ENCODE measurements around the gene CPZ.

The CPZ gene

DNA sequence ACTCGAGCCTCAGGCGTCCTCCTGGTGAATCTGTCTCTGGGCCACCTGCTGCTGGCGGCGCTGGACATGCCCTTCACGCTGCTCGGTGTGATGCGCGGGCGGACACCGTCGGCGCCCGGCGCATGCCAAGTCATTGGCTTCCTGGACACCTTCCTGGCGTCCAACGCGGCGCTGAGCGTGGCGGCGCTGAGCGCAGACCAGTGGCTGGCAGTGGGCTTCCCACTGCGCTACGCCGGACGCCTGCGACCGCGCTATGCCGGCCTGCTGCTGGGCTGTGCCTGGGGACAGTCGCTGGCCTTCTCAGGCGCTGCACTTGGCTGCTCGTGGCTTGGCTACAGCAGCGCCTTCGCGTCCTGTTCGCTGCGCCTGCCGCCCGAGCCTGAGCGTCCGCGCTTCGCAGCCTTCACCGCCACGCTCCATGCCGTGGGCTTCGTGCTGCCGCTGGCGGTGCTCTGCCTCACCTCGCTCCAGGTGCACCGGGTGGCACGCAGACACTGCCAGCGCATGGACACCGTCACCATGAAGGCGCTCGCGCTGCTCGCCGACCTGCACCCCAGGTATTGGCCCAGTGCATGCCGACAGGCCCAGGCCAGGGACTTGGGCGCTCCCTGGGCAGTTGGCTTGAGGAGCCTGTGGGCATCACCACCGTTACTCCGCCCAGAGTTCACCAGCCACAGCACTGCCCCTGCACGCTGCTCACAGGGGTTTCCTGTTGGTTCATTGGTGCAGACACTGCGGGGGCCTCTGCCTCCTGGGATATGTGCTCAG is 11.3 kb upstream of the CPZ start:
- DNase-seq (ENCODE audit: low spot score), result no peak

DNA sequence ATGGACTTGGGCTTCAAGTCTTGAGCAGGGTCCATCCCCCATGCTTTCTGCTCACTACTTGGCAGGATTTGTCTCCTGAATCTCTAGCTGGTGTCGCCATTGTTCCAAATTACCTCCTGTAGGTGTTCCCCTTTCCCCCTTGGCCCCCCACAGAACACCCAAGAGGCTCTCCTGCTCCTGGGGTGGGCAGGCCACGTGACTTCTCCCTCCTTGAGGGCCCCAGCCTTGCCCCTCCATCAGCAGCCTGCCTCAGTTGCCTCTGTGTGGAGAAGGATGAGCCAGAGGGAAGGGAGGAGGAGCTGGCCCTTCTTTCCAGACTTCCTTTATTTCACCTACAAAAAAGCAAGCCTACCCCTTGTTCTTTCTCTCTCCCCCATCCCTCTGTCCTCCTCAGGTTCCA is 10.5 kb upstream of the CPZ start:
- DNase-seq (ENCODE audit: low spot score), result no peak

DNA sequence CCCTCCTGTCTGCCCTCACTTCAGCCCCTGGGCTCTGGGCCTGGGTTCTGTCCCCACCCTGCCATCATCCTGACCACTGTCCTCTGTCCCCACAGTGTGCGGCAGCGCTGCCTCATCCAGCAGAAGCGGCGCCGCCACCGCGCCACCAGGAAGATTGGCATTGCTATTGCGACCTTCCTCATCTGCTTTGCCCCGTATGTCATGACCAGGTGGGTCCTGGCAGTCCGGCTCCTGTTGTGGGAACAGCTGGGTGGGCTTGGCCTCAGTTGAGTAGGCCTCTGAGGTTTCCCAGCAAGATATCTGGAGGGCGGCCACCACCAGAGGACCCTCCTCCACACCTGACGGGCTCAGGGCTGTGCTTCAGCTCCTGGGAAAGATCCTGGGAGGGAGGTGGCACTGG is 10.1 kb upstream of the CPZ start:
- no peak for DNase-seq (ENCODE audit: low spot score)

DNA sequence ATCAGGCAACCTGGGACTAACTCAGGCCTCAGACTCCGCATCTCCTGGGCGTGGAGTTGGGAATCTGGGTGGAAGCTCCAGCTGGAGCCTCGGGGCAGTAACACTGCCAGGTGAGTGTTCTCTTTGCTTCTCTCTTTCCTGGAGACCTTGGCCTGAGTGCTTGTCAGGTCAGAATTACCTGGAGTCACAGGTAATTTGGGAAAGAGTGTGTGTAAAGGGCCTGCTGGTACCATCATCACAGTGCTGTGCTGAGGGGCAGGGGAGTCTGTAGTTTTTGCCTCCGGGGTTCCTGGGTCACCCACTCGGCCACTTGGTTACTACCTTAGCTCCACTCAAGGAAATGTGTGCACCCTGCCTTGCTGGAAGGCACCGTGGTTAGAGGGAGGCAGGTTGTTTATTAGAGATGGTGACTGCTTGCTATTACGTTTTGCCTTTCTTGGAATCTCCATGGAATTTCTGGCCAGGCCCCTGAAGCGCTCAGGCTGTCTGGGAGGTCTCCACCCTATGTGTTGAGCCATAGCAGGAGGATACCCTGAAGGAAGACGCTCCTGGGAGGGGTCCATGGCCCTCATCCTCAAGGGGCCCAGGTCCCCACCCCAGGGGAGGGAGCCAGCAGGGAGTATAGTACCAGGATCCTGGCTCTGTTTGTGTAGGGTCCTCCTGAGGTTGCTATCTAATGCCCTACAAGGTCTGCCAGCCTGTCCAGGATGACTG is 9.5 kb upstream of the CPZ start:
- DNase-seq (ENCODE audit: low spot score), result no peak

DNA sequence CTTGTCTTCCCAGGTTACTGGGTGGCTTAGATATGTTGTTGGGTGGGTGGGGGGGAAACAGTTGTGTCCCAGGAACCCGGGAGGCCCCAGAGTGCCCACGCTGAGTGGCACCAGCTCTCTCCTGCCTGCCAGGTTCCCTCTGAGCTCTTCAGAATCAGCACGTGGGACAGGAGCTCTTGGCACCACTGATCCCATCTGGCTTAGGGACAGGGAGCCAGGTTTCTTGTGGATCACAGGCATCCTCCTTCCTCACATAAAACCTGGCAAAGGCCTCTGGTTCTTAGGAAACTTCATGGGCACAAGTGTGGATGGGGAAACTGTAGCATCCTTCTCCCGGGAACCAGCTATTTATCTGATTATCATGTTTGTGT is 8.9 kb upstream of the CPZ start:
- DNase-seq (ENCODE audit: low spot score), result no peak

DNA sequence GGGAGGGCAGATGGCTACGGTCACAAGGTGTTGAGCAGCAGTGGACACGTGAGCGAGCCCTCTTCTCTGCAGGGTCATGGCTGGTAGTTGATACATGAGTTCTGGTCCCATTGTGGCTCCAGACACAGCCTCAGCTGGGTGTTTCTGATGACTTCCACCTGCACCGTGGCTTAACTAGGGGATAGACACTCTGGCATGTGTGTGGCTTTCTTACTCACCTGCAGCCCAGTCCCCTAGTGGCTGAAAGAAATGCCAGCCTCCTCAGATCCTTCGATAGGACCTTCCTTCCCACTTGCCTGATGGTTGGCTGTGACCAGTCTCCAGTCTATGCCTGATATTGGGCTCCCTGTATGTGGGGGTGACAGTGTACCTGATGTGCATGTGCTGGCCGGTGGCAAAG is 7.4 kb upstream of the CPZ start:
- no peak for DNase-seq (ENCODE audit: low spot score)

DNA sequence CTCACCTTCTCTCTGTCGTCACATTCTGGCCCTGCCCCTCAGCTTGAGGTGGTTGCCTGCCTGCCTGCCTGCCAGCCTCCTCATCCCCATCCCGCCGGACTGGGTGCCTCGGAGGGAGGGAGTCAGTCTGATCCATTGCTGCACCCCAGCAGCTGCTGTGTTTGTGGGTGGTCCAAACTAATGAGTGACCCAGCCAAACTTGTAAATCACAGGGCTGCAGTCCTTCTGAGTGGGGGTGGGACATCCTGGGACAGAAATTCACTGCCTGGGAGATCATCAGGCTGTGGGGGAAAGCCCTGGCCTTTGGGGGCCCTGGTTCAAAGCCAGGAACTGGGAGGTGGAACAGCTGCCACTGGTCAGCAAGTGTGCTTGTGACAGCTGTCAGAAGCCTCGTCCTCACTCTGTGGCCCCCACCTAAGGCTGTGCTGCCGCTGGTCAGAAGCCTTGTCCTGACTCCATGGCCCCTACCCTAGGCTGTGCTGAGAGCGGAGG is 6.8 kb upstream of the CPZ start:
- DNase-seq (ENCODE audit: low spot score), result no peak

DNA sequence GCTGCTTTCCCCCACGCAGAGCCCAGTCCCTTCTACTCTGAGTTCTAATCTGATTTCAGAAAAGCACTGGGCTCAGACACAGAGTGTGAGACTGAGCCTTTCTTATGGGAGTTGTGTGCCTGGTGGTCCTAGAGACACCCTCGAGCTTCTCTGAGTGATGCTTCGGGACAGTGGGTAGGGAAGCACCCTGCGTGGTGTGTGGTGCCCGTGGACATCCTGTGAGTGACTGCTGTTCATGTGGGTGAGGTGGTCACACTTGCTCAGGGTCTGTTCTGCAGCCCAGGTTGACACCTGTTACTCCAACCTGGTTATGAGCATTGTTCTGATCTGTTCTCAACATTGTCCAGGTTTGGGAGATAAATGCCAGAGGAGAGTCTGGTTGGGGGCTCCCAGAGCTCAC is 6.3 kb upstream of the CPZ start:
- no peak for DNase-seq (ENCODE audit: low spot score)

DNA sequence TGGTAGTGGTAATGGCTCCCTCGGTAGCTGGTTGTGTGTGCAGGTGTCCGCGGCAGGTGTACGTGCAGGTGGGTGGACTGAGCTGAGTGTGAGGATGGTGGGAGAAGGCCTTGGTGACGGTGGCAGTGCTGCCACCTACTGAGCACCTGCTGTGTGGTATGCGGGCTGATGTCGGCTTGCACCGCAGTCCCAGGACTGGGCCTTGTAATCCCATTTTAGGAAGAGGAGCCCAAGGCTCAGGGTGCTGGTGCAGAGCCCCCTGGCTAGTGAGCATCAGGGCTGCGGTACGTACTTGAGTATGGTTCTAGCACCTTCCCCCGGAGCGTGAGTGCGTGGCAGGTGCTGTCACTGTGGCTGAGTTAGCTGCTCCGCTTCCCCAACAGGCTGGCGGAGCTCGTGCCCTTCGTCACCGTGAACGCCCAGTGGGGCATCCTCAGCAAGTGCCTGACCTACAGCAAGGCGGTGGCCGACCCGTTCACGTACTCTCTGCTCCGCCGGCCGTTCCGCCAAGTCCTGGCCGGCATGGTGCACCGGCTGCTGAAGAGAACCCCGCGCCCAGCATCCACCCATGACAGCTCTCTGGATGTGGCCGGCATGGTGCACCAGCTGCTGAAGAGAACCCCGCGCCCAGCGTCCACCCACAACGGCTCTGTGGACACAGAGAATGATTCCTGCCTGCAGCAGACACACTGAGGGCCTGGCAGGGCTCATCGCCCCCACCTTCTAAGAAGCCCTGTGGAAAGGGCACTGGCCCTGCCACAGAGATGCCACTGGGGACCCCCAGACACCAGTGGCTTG is 5.7 kb upstream of the CPZ start:
- DNase-seq (ENCODE audit: low spot score), result no peak

DNA sequence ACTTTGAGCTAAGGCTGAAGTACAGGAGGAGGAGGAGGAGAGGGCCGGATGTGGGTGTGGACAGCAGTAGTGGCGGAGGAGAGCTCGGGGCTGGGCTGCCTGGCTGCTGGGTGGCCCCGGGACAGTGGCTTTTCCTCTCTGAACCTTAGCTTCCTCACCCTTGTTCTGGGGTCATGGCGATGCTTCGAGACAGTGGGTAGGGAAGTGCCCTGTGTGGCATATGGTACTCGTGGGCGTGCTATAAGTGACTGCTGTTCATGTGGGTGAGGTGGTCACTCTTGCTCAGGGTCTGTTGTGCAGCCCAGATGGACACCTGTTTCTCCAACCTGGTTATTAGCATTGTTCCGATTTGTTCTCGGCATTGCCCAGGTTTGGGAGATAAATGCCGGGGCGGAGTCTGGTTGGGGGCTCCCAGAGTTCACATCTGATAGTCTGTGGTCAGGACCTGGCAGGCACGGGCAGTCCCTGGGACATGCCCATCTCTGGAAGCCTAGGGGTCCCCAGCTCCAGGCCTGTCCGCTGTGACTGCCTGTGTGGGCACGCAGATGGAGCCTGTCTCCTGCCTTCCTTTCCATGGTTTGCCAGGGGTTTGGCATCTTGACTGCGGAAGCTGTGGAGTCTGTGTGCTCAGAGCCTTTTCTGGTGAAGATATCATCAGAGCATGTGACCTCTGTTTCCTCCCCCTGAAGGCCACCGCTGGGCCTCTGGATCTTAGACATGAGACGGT is 4.9 kb upstream of the CPZ start:
- no peak for DNase-seq (ENCODE audit: low spot score)

DNA sequence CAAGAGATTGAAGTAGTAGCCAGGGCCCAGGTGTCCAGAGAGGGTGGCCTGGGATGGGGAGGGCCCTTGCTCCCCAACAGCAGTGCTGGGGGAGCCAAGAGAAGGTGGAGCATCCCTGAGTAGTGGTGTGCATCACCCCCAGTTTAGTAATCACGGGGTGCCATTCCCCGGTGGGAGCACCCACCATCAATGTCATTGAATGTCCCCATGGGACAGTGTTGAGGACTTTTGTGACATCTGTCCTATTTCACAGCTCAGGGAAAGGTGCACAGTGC is 4.4 kb upstream of the CPZ start:
- no peak for DNase-seq (ENCODE audit: low spot score)

DNA sequence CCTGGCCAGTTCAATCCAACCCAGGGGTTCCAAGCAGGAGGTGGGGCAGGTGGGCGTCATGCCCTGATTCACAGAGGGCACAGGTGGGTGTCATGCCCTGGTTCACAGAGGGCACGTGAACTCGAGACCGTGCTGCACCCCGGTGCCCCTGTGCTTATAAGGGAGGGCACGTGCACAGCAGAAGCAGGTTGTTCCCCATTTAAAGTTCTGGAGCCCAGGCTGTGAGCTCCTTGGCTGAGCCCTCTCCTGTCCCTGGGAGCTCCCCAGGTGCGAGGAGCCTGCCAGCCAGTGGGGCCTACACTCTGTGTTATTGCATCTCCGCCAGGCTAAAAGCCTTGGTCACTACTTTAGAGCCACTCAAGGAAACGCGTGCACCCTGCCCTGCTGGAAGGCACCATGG is 3.2 kb upstream of the CPZ start:
- no peak for DNase-seq (ENCODE audit: low spot score)

DNA sequence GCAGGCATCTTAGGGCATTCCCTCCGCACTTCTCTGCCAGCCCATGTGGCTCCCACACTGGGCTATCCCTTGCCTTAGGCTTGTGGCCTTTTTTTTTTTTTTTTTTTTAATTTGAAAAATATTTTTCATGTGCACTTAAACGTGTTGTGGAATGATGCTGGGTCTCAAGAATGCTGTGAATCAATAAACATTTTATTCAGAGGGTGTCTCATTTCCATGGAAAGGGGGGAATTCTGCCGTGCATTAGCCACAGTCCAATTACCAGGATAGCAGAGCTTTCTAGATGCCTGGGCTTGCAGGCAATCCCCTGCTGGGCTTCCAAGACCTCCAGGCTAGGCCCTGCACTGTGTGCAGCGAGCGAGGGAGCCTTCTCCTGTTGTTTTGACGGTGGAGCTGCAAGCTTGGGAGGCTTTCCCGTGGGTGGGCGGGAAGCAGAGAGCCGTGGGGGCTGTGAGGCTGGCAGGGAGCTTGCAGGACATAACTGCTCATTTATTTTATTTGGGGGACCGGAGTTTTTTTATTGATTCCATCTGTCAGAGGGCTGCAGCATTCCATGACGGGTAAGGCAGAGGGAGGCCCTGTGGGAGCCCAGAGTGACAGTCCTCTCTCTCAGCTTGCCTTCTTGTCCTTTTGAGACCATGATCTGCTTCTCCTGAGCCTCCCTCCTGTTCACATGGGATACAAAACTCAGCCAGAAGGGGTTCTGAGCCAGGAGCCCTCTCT is 2.6 kb upstream of the CPZ start:
- no peak for DNase-seq (ENCODE audit: low spot score)

DNA sequence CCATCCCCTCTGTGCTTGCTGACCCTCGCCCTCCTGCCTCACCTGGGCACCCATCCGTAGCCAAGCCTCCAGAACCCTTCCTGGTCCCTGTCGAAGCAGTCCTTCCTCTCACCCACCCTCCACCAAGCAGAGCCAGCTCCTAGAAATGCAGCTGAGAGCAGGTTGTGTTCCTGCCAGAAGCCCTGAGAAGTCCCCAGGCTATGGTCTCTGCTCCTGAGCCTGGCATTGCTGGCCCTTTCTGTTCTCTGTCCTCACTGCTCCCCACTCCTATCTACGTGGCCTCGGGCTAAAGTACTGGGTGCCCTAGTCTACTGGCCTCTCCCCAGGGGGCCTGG is 2.1 kb upstream of the CPZ start:
- no peak for DNase-seq (ENCODE audit: low spot score)

DNA sequence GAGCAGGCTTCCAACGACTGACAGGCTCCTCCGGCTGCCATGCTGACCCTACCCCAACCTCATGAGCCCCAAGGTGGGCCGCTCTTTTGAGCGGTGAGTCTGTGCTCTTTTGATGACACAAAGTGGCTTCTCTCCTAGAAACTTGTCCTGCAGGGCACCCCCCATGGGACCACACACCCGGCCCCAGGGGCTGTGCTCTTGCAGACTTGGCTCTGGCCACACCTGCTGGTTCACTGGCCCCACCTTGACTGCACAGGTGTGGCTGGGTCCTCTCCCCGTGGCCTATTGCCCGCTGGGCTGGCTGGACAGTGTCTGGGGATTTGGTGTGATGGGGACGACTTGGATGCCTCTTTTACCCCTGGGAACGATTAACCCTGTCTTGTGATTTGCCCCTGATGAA is 1.5 kb upstream of the CPZ start:
- no peak for DNase-seq (ENCODE audit: low spot score)

DNA sequence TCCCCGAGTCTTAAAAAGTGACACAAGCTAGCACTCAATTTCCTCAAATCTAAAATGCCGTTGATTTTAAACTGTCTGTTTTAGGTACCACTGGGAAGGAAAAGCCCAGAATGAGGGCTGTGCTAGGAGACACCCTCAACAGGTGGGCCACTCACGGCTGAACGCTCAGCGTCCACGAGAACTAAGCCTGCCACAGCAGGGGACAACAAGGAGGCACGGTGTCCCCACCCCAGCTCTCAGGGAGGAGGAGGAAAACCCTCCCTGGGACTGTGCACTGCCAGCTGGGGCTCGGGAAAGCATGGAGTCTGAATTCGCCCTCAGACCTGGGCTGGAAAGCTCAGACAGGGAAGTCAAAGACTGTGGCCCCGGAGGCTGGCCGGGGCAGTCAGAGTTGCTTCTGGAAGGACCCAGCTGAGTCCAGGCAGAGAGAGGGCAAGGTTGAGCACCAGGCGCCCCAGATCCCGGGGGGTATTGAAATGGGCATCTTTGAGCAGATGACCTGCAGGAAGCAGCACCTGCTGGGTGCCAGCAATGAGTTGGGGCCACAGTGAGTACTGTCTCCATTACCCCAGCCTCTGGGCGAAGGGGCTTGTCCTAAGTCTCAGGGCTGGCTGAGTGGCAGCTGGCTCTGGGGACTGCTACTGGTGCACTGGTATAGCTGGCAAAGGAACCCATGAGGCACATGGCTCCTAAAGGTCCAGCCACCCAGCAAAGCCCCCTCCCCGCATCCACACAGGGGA is 769 bp upstream of the CPZ start:
- no peak for DNase-seq (ENCODE audit: low spot score)

DNA sequence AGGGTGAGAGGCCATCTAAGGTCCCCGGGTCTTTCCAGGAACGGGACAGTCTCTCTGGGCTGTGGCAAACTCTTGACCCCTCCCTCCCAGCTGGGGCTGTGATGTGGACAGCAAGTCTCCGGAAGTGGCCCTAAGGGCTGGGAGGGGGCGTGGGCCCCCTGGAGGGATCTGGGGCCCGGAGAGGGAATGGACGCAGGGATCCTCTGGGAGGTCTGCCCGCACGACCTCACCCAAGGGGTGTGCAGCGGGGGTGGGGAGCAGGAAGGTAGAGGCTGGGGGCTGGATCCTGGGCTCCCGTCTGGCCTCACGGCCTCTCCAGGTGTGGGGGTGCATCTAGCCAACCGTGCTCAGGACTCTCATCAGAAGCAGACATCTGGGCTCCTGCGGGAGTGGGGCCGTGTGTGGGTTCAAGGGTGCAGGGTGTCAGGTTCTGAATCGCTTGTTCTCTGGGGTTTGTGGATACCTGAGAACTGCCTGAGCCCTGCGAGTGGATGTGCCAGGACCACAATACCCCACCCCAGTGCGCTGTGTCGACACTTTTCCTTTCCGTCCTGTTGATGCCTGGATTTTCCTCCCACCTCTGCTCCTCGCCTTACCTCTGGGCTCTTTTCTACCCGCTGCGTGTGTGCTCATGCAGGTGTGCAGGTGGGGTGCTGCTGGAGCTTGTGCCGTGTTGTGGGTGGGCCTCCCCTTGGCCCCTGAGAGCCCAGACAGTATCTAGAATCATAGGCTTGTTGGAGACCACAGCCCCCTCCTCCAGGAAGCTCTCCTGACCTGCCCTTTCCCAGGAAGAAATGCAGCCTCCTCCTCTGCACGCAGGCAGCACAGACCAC is 915 bp downstream of the CPZ start:
- DNase-seq (ENCODE audit: low spot score), result no peak

DNA sequence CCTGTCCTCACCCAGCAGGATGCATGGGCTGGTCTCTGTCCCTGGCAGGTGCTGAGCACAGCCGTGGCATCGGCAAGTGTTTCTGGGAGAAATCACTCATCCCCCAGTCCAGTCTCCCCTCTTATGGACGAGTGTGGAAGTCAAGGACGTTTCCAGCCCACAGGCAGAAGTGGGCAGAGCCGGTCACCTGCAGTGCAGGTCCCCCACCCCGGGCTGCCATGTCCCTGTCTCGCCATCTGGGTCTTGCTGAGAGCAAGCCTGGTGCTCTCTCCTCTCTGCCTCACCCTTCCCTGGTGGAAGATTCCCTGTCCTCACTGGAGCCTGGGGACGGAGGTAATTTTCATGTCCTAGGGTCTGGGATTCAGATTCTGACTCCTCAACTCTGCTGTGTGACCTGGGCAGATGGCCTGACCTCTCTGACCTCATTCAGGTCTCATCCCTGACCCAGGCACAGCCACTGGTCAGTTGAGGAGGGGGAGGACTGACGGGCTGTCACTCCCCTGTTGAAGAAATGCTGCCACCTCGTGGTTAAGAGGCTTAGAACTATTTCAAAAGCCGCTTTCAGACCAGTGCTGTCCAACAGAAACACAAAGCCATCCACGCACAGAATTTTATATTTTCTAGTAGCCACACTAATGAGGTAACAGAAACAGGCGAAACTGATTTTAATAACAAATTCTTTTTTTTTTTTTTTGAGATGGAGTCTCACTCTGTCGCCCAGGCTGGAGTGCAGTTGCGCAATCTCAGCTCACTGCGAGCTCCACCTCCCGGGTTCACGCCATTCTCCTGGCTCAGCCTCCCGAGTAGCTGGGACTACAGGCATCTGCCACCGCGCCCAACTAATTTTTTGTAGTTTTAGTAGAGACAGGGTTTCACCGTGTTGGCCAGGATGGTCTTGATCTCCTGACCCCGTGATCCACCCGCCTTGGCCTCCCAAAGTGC is 1.8 kb downstream of the CPZ start:
- DNase-seq (ENCODE audit: low spot score), result peak; percentile 20

All from putamen (tissue), 1 donor.